Upper lobe of right lung (tissue), 1 donor: ENCODE results near the gene SCAMP3. TPM values are rescaled to one million over a fixed set of nuclear protein-coding genes. Genes with fewer than 3 reads are reported as not detected.

ENCODE experiments used
- ATAC-seq: fragments of 200-7000 bp; cut with Tn5 transposase; one replicate; pipeline ENCODE4 v1.9.1; 2020; ENCODE audit warnings: mild to moderate bottlenecking, moderate library complexity
- DNase-seq: peaks from one replicate; pipeline ENCODE4 v3.0.0-alpha.2; 2020
- H3K27ac ChIP-seq: fragments of 200-600 bp; one replicate; pipeline ENCODE4 v1.8.0; 2022
- H3K27me3 ChIP-seq: fragments of 200-600 bp; one replicate; pipeline ENCODE4 v1.8.0; 2022; ENCODE audit warnings: mild to moderate bottlenecking
- H3K36me3 ChIP-seq: fragments of 200-600 bp; one replicate; pipeline ENCODE4 v1.8.0; 2022
- H3K4me1 ChIP-seq: fragments of 200-600 bp; one replicate; pipeline ENCODE4 v1.8.0; 2022
- H3K4me3 ChIP-seq: fragments of 200-600 bp; one replicate; pipeline ENCODE4 v1.8.0; 2022; ENCODE audit warnings: mild to moderate bottlenecking
- H3K9me3 ChIP-seq: fragments of 200-600 bp; one replicate; pipeline ENCODE4 v1.8.0; 2022
- intact Hi-C: fragments of 100-400 bp; cut with DNase I; formaldehyde crosslinking; loops from one replicate; pipeline ENCODE4 v1.11.0; 2022
- long read RNA-seq: library from polyadenylated mRNA; unstranded; transcript quantifications from one replicate; pipeline ENCODE4 v2.0.0, GENCODE V29; 2021
- total RNA-seq: library from RNA; stranded (reverse); fragmentation: NEBNext Ultra II Directional; extraction: Animal tissue kit (Norgen Biotek cat#: 25700); gene quantifications from one replicate; pipeline ENCODE4 v1.2.1, GENCODE V29; 2021
- TF ChIP-seq, protein P1 (sequence below): fragments of 200-600 bp; IDR thresholded peaks from one replicate; pipeline ENCODE4 v1.8.0; 2022; ENCODE audit warnings: antibody characterized with exemption
- donor health status: DM: no; HTN: yes; CAD: no; lungs with severe emphysema.

SCAMP3 gene
- total RNA-seq, result 70.9 TPM
- long read RNA-seq, transcript SCAMP3-202 (8 exons, 1,537 nt), result minor isoform, 13 of 114 reads
- long read RNA-seq, transcript SCAMP3-201 (9 exons, 1,446 nt), result major isoform, 67 of 114 reads
- long read RNA-seq, partial matches to known transcripts, result 13 of 114 reads
- long read RNA-seq, other reads (novel, unspliced or antisense), result 21 of 114 reads

DNA sequence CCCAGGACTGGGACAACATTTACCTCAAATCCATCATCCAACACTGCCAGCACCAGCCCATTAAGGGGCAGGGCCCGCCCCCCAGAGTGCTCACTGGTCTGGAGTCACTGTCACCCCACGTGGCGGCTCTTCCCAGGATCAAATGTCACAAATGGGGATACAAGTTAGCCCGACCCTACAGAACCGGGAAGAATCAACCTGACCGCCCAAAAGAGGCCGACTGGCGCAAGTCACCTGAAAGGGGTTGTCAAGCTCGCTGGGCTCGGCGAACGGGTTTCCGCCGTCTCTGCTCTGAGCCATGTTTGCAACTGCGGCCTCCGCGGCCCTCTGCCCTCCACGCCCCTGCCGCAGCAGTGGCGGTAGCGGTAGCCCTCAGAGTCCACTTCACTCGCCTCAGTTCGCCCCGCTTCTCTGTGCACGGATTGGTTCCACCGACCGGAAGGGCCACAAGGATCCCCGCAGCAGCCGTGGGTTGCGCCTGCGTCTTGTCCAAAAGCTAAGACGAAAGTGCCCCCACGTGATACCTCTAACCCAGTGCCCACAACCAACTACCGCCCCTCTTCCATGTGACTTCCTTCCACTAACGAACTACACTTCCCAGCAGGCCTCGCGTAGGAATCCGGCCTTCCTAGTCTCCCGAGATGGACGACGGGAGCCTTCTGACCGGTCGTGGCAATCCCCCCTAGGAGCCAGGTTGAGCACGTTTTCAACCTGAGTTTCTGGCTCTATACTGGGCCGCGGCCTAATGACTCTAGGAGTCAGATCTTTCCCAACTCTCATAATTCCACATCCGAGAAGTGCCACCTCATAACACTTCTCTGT lies at the start of gene SCAMP3:
SCAMP3 (minus strand) TSS at position 509 of the 822 bp plus-strand sequence; CDS start at position 300, 209 bp downstream.
- Histone ChIP-seq H3K27ac (peak within 1 kb of the TSS; percentile 89), H3K27me3 (no peaks in the 10 kb centered on the region), H3K4me1 (peaks cover 12% of the 10 kb centered on the region), H3K36me3 (peaks cover 77% of the 10 kb centered on the region), H3K9me3 (no peaks in the 10 kb centered on the region), H3K4me3 (peak within 1 kb of the TSS; percentile 97)
- DNase-seq (peak; percentile 96), ATAC-seq (peak; percentile 99)
- TF ChIP-seq, protein P1, sequence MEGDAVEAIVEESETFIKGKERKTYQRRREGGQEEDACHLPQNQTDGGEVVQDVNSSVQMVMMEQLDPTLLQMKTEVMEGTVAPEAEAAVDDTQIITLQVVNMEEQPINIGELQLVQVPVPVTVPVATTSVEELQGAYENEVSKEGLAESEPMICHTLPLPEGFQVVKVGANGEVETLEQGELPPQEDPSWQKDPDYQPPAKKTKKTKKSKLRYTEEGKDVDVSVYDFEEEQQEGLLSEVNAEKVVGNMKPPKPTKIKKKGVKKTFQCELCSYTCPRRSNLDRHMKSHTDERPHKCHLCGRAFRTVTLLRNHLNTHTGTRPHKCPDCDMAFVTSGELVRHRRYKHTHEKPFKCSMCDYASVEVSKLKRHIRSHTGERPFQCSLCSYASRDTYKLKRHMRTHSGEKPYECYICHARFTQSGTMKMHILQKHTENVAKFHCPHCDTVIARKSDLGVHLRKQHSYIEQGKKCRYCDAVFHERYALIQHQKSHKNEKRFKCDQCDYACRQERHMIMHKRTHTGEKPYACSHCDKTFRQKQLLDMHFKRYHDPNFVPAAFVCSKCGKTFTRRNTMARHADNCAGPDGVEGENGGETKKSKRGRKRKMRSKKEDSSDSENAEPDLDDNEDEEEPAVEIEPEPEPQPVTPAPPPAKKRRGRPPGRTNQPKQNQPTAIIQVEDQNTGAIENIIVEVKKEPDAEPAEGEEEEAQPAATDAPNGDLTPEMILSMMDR, result no peak
- intact Hi-C loops, result no loop called here

DNA sequence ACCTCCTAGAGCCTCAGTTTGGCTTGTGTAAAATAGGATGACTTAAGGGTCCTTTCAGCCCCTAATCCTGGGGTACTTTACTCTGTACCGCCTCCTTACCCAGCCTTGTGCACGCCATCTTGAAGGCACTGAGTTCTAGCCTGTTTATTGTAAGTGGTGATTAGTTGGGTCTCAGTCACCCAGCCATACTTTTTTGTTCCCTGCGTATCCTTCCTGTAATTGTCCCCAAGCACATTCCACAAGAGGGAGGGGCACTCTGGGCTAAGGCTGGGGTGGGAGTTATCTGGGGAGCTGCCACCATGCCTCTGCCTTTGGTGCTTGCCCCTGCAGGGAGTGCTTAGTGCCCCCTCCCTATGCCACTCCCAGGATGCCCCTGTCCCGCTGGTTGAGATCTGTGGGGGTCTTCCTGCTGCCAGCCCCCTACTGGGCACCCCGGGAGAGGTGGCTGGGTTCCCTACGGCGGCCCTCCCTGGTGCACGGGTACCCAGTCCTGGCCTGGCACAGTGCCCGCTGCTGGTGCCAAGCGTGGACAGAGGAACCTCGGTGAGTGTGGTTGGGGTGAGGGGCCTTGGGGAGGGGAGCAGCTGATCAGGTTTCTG lies 47.4 kb upstream of the SCAMP3 start:
- DNase-seq, result peak; percentile 80
- H3K27ac ChIP-seq, result peak overlapping the region; percentile 90
- H3K27me3 ChIP-seq, result no peaks in the 10 kb centered on the region
- ATAC-seq, result peak; percentile 13
- peaks cover 19% of the 10 kb centered on the region for H3K4me1 ChIP-seq
- TF ChIP-seq, protein P1, result no peak
- no peaks in the 10 kb centered on the region for H3K9me3 ChIP-seq
- intact Hi-C loops, result no loop called here
- peaks cover 26% of the 10 kb centered on the region for H3K36me3 ChIP-seq
- peak overlapping the region; percentile 96 for H3K4me3 ChIP-seq

DNA sequence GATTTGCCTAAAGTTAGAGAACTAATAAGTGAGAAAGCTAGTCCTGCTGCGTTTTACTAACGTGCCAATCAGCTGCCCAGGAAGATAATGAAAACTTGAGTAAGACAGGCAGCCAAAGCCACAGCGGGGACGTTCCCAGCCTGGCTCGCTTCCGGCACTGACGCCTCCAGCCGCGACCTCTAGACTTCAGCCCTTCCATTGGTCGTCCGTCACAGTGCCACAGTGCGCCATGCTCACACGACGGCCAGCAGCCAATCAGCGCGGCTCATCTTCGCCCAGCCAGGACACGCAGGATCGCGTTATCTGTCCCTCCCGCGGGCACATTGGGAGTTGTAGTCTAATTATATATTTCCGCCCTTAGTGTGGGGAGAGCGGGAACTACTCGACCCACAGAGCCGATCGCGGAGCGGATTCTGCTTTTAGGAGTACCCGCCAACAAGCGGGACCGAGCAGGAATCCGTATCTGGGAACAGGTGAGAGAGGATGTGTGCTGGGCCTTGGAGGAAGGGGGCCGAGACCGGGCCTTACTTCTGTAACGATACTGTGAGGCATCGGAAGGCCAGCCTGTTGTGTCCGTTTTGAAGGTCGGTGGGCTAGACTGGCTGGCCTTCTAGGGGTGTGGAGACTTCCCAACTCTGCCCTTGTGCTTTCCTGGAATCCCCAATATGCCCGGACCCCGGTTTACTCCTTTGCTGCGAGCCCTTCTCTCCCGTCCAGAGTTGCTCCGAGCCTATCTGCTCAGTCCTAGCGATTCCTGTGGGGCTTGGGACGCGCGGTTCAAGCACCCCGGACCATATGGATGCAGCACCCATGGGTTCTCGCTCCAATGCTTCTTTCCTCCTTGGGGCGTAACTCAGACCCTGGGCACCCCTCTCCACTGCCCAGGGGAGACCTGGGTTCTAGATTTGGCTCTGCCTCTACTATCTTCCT lies 46.6 kb upstream of the SCAMP3 start, which contains the start of gene FDPS:
FDPS (plus strand) TSS at position 374 of the 930 bp plus-strand sequence. CDS start 924 bp downstream, outside the sequence.
- peaks cover 19% of the 10 kb centered on the region for H3K4me1 ChIP-seq
- intact Hi-C loops, result no loop called here
- peak; percentile 99 for DNase-seq
- peak; percentile 99 for ATAC-seq
- H3K4me3 ChIP-seq, result peak within 1 kb of the TSS; percentile 96
- H3K36me3 ChIP-seq, result peaks cover 18% of the 10 kb centered on the region
- H3K9me3 ChIP-seq, result no peaks in the 10 kb centered on the region
- peak within 1 kb of the TSS; percentile 90 for H3K27ac ChIP-seq
- TF ChIP-seq, protein P1, result no peak
- H3K27me3 ChIP-seq, result no peaks in the 10 kb centered on the region

DNA sequence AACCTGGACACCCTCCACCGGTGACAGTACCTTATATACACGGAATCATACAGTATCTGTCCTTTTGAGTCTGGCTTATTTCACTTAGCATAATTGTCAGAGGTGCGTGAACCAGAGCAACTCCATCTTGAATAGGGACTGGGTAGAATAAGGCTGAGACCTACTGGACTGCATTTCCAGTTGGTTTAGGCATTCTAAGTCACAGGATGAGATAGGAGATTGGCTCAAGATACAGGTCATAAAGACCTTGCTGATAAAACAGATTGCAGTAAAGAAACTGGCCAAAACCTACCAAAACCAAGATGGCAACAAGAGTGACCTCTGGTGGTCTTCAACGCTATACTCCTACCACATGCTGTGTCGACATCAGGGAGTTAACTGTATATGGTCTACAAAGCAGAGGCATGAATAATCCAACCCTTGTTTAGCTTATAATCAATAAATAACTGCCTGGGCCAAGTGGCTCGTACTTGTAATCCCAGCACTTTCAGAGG lies 45.1 kb upstream of the SCAMP3 start:
- intact Hi-C loops, result no loop called here
- ATAC-seq (no peak), DNase-seq (no peak)
- Histone ChIP-seq H3K4me3 (no peak overlapping the region), H3K27ac (no peak overlapping the region), H3K9me3 (no peaks in the 10 kb centered on the region), H3K27me3 (no peaks in the 10 kb centered on the region), H3K4me1 (peaks cover 19% of the 10 kb centered on the region), H3K36me3 (peaks cover 6% of the 10 kb centered on the region)
- TF ChIP-seq, protein P1, result peak; percentile 32

DNA sequence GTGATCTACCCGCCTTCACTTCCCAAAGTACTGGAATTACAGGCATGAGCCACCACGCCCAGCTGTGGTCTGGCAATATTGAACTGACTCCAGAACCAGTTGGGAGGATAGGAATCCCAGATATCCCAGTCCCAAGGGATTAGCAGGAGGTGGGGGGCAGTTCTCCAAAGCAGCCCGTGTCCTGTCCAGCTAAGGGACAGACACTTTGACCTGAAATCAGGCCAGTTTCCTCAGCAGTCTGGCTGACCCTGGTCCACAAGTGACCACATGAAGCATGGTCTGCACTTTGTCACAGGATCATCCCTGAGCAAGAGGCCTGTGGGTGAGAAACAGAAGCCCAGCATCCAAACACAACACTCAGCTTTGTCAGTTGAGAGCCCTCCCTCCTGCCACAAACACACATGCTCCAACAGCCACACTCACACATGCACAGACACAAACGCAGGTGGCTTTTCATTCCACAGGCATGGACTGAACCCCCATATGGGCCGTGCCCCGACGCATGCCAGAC lies 43.8 kb upstream of the SCAMP3 start:
- Histone ChIP-seq H3K36me3 (no peaks in the 10 kb centered on the region), H3K4me1 (peaks cover 16% of the 10 kb centered on the region), H3K9me3 (no peaks in the 10 kb centered on the region), H3K27ac (no peak overlapping the region), H3K4me3 (no peak overlapping the region), H3K27me3 (no peaks in the 10 kb centered on the region)
- ATAC-seq (no peak), DNase-seq (no peak)
- intact Hi-C loops, result no loop called here
- TF ChIP-seq, protein P1, result no peak
